ENCODE results near the gene SLC38A9. TPM values are rescaled to one million over a fixed set of nuclear protein-coding genes. Genes with fewer than 3 reads are reported as not detected.

Gene SLC38A9
- total RNA-seq, 2 donors from 2014 or later, result 14.8 to 20.8 TPM

DNA sequence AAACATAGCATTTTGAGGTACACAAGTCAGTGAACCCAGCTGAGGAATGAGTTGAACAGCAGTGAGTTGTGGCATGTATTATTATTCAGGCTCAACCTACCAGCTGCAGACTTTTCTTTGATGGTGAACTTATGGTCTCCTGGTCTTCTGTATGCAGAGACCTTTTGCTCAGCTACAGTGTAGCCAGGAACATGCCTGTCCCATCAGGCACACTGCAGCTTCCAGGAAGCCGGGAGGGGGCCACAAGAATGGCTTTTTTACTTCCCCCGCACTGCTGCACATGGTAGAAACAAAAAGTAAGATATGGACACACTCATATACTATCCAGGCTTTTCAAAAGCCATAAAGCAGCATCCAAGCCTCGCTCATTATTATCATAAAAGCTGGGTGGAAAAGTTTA, 112.0 kb downstream of the SLC38A9 start:
- H3K9me3 ChIP-seq, result no peaks in the 10 kb centered on the region
- 27% methylated on average over 3 of the region's 3 CpGs for WGBS
- peak overlapping the region; percentile 90 to 96 for H3K27ac ChIP-seq
- H3K36me3 ChIP-seq, result no peaks in the 10 kb centered on the region
- no peaks in the 10 kb centered on the region for H3K27me3 ChIP-seq (replicated peaks; ENCODE audit: insufficient read depth)
- intact Hi-C loops (cut with DNase I), result loop anchor here (5.0 kb wide), 1 partner anchor 163 kb away; no protein-coding TSS in a partner anchor
- TF ChIP-seq POLR2AphosphoS5 (IDR thresholded peaks at IDR 0.05) (no peak), POLR2A (IDR thresholded peaks at IDR 0.05) (no peak)
- TF ChIP-seq, protein P1, sequence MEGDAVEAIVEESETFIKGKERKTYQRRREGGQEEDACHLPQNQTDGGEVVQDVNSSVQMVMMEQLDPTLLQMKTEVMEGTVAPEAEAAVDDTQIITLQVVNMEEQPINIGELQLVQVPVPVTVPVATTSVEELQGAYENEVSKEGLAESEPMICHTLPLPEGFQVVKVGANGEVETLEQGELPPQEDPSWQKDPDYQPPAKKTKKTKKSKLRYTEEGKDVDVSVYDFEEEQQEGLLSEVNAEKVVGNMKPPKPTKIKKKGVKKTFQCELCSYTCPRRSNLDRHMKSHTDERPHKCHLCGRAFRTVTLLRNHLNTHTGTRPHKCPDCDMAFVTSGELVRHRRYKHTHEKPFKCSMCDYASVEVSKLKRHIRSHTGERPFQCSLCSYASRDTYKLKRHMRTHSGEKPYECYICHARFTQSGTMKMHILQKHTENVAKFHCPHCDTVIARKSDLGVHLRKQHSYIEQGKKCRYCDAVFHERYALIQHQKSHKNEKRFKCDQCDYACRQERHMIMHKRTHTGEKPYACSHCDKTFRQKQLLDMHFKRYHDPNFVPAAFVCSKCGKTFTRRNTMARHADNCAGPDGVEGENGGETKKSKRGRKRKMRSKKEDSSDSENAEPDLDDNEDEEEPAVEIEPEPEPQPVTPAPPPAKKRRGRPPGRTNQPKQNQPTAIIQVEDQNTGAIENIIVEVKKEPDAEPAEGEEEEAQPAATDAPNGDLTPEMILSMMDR (IDR thresholded peaks at IDR 0.05), result no peak
- DNase-seq (ENCODE audit: low spot score), result no peak
- H3K4me1 ChIP-seq (replicated peaks), result peaks cover 20% of the 10 kb centered on the region
- peak overlapping the region in 1 of 2 donors; percentile 21 for H3K4me3 ChIP-seq

DNA sequence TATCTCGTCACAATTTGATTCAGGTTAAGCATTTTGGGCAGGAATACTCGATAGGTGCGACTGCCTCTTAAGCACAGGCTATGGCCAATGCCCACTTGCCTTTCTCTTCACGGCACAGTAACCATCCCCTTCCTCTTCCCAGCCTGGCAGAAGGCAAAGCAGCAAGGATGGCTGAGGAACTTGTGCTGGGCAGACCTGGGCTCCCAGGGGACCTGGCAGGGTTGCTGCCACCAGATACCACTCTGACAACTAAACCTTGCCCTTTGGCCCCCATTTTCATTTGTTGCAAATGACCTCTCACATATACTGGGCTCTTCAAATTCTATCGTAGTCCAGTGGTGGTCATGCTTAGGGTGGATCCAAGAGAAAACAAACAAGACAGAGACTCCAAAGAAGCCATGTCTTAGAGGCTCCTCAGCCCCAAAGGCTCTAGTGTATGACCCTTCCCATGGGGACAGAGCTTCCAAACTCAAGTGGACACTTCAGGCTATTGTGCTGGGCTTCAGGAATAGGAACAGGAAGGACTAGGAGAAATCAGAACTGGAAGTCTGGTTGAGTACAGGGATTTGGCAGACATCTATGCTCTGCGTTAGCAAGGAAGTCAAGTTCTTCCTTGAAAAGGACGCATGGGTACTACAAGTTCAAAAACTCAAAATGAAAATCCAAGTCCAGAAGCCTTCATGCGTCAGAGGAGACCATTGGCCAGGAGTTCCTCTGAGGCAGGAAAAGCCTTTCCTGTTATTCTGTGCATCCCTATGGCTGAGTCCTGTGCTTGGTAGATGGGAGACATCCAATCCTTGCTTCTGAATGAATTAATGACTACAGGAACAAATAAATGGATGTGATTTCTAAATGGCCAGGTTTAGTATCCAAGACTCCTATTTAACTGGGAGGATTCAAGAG, 112.7 kb downstream of the SLC38A9 start:
- Histone ChIP-seq H3K27ac (peak overlapping the region; percentile 90 to 96), H3K4me1 (replicated peaks) (peaks cover 20% of the 10 kb centered on the region), H3K27me3 (replicated peaks; ENCODE audit: insufficient read depth) (no peaks in the 10 kb centered on the region), H3K36me3 (no peaks in the 10 kb centered on the region), H3K4me3 (no peak overlapping the region), H3K9me3 (no peaks in the 10 kb centered on the region)
- intact Hi-C loops (cut with DNase I), result loop anchor here (5.0 kb wide), 1 partner anchor 162 kb away; no protein-coding TSS in a partner anchor
- TF ChIP-seq POLR2AphosphoS5 (IDR thresholded peaks at IDR 0.05), result peak; percentile 14
- TF ChIP-seq, protein P1 (IDR thresholded peaks at IDR 0.05), result no peak
- 83% methylated on average over 8 of the region's 8 CpGs for WGBS
- DNase-seq (ENCODE audit: low spot score), result no peak

DNA sequence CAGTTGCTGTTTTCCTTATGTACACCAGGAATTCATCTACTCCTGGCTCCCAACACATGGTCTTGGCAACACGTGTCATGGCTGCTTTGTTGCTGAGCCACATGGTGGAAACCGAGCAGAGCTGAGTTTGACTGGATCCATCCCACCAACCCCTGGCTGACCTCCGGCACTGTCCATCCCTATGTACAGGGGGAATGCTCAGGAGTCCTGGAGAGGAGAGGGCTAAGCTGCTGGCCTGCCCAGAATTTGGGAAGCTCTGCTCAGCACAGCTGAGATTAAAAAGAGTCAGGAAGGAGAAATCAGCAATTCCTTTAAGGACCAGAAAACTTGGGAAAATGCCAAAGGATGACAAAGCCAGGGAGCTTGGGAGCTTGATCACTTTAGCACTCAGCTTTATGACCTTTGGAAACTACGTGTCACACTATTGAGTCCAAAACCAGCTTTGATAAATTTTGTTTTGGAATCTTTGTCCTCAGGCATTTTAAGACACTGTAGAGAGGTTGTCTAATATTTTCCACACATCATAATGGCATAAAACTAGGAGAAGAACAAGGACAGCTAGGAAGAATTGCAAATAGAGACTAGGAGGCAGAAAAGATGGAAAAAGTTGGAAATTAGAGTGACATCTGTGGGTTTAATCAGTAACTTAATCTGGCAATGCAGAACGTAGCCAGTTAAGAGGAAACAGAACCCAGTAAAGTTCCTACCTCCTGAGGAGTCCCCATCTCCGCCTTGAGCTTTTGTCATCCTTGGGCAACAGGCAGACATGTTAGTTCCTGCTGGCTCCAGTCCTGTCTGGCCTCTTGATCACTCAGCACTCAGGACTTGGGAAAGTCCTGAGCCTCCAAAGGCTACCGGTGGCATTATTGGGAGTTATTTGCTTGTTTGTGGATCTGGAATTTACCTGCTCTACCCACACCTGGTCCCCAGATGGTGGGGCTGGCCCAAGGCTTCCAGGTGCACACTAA, 114.8 kb downstream of the SLC38A9 start:
- no peaks in the 10 kb centered on the region for H3K9me3 ChIP-seq
- peak; percentile 55 for DNase-seq (ENCODE audit: low spot score)
- intact Hi-C loops (cut with DNase I), result no loop called here
- peak overlapping the region; percentile 34 to 54 for H3K27ac ChIP-seq
- peaks cover 20% of the 10 kb centered on the region for H3K4me1 ChIP-seq (replicated peaks)
- no peaks in the 10 kb centered on the region for H3K27me3 ChIP-seq (replicated peaks; ENCODE audit: insufficient read depth)
- no peak overlapping the region for H3K4me3 ChIP-seq
- TF ChIP-seq POLR2AphosphoS5 (IDR thresholded peaks at IDR 0.05) (peak; percentile 17), POLR2A (IDR thresholded peaks at IDR 0.05) (no peak)
- TF ChIP-seq, protein P1 (IDR thresholded peaks at IDR 0.05), result no peak
- 27% methylated on average over 7 of the region's 7 CpGs for WGBS
- H3K36me3 ChIP-seq, result no peaks in the 10 kb centered on the region

DNA sequence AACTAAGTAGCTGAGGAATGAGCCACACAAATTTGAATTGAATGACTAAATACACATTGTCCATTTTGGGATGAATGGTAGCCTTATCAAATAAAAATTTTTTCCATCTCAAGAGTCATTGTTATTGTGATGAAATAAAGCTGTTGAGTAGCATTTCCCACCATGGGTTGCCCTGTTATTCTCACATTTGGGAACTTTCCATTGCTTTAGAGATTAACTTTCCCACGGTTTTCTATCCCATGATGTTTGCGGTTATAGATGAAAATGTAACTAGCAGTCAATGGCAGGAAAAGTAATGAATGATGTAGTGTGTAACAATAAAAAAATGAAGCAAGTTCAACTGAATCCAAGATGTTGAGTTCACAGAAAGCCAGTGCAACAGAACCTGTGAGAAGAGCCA, 117.5 kb downstream of the SLC38A9 start:
- H3K4me3 ChIP-seq, result no peak overlapping the region
- H3K36me3 ChIP-seq, result no peaks in the 10 kb centered on the region
- intact Hi-C loops (cut with DNase I), result no loop called here
- 90% methylated on average over 2 of the region's 2 CpGs for WGBS
- peaks cover 4% of the 10 kb centered on the region for H3K4me1 ChIP-seq (replicated peaks)
- H3K27me3 ChIP-seq (replicated peaks; ENCODE audit: insufficient read depth), result no peaks in the 10 kb centered on the region
- H3K27ac ChIP-seq, result no peak overlapping the region
- TF ChIP-seq, protein P1 (IDR thresholded peaks at IDR 0.05), result no peak
- H3K9me3 ChIP-seq, result no peaks in the 10 kb centered on the region
- DNase-seq (ENCODE audit: low spot score), result no peak

All from prostate gland (tissue), 2 donors.